NCI-H2029 (cell line): ENCODE results near the gene COL7A1.

Experiments
- DNase-seq: peaks from one replicate; lab custom pipeline; 2025; lab: John Stamatoyannopoulos, UW

The COL7A1 gene

GRCh38 chr3:48619541-48620524 is 24.7 kb upstream of the COL7A1 start:
- no peak for DNase-seq

- no peak for DNase-seq
These were observed 22.4 kb upstream of the COL7A1 start for GRCh38 chr3:48617559-48617958.

- DNase-seq = no peak
These were observed 18.9 kb upstream of the COL7A1 start for GRCh38 chr3:48614044-48614443.

- no peak for DNase-seq
These were observed 17.2 kb upstream of the COL7A1 start for GRCh38 chr3:48612309-48612708.

GRCh38 chr3:48609088-48610005 is 14.2 kb upstream of the COL7A1 start, which contains the start of gene UQCRC1:
Gene UQCRC1, minus strand, starts transcription at chr3:48609646. Its CDS starts 26 bp downstream, at chr3:48609620.
- peak; percentile 85 for DNase-seq

- no peak for DNase-seq
These were observed 12.4 kb upstream of the COL7A1 start for GRCh38 chr3:48607519-48607918.

GRCh38 chr3:48601622-48601994 is 6.5 kb upstream of the COL7A1 start:
- DNase-seq = no peak

GRCh38 chr3:48600711-48601621 is 5.8 kb upstream of the COL7A1 start:
- no peak for DNase-seq

- no peak for DNase-seq
These were observed 4.6 kb upstream of the COL7A1 start for GRCh38 chr3:48599509-48600285.

- no peak for DNase-seq
These were observed 4.0 kb upstream of the COL7A1 start for GRCh38 chr3:48599077-48599501.

- DNase-seq = no peak
These were observed 3.4 kb upstream of the COL7A1 start for GRCh38 chr3:48598323-48599076.

GRCh38 chr3:48597408-48597800 is 2.3 kb upstream of the COL7A1 start:
- DNase-seq = no peak

- no peak for DNase-seq
These were observed 1.7 kb upstream of the COL7A1 start for GRCh38 chr3:48596676-48597407.

- DNase-seq = no peak
These were observed 1.0 kb upstream of the COL7A1 start for GRCh38 chr3:48596157-48596556.

GRCh38 chr3:48595526-48596121 is 495 bp upstream of the COL7A1 start:
- DNase-seq = no peak

- DNase-seq = no peak
These were observed 596 bp downstream of the COL7A1 start for GRCh38 chr3:48594417-48595049.

- DNase-seq = no peak
These were observed 1.8 kb downstream of the COL7A1 start for GRCh38 chr3:48593337-48593736.

- DNase-seq = no peak
These were observed 2.5 kb downstream of the COL7A1 start for GRCh38 chr3:48592519-48593087.
